Urothelium cell line (cell line): ENCODE data around the gene OR8S1.
"Not testable (repeated sequence)": the region's sequence is repeated elsewhere in the genome, so short reads cannot be mapped to it uniquely, and the experiment has no call there.

Experiments
- DNase-seq: peaks from one replicate; pipeline ENCODE4 v3.0.0; 2011; ENCODE audit warnings: low spot score, mixed read lengths
- FAIRE-seq: peaks from 2 replicates; lab custom pipeline; 2011; peaks lifted over from hg19 to GRCh38; lab: Jason Lieb, UNC

The OR8S1 gene

GRCh38 chr12:48553666-48554343 lies 28.4 kb downstream of the OR8S1 start:
- not testable (repeated sequence) for DNase-seq, FAIRE-seq

- FAIRE-seq (no peak), DNase-seq (no peak)
Observed at GRCh38 chr12:48556631-48557030, 31.2 kb downstream of the OR8S1 start.

GRCh38 chr12:48557919-48558318 lies 32.5 kb downstream of the OR8S1 start:
- FAIRE-seq (no peak), DNase-seq (no peak)

GRCh38 chr12:48567731-48568130 lies 42.3 kb downstream of the OR8S1 start:
- DNase-seq (no peak), FAIRE-seq (no peak)

- DNase-seq (no peak), FAIRE-seq (no peak)
Observed at GRCh38 chr12:48569946-48570345, 44.5 kb downstream of the OR8S1 start, which contains the start of gene LALBA. Gene LALBA, minus strand, starts transcription at chr12:48570046. Its CDS starts 26 bp downstream, at chr12:48570020.

GRCh38 chr12:48572326-48572725 lies 46.9 kb downstream of the OR8S1 start:
- FAIRE-seq: no peak
- peak; percentile 31 for DNase-seq
